HG03575 (cell line): Measurements from ENCODE around the gene HSPA1A.
A peak's percentile ranks its signal among the peaks of the same experiment; 100 is the strongest.
"Not testable (repeated sequence)": the region's sequence is repeated elsewhere in the genome, so short reads cannot be mapped to it uniquely, and the experiment has no call there.

ENCODE experiments used
- ATAC-seq: cut with Tn5 transposase; IDR thresholded peaks from one replicate; pipeline ENCODE4 v1.9.1; 2021; ENCODE audit not compliant: unreplicated experiment, insufficient number of reproducible peaks, low FRiP score; ENCODE audit errors: extremely low read depth

The HSPA1A gene

GRCh38 chr6:31857774-31858173 lies 42.4 kb downstream of the HSPA1A start:
- not testable (repeated sequence) for ATAC-seq

DNA sequence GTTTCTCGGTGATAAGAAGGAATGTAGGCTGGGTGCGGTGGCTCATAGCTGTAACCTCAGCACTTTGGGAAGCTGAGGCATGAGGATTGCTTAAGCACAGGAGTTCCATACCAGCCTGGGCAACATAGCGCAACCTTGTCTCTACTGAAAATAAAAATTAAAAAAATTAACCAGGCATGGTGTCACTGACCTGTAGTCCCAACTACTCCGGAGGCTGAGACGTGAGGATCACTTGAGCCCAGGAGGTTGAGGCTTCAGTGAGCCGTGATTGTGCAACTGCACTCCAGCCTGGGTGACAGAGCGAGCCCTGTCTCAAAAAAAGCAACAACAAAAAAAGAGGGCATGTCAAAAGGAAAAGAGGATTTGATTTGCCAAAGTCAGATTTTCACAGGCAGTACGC lies 43.4 kb downstream of the HSPA1A start:
- no peak for ATAC-seq

DNA sequence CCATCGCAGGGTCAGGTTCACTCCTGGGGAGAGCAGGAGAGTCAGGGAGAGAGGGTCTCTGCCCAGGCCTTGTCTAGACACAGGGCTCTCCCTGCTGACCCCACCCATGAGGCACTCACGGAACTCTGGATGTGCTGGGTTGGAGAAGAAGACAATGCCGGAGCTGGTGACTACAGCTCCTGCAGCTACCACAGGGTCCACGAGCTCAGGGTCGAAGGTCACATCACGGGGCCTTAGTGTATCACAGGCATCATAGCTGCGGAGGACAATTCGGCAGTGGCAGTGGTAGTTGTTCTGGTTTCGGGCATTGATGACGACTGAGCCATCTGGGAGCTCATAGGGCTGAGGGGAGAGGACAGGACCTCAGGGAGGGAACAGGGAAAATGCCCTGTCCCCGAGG lies 44.6 kb downstream of the HSPA1A start:
- no peak for ATAC-seq

- ATAC-seq: no peak
Measured at GRCh38 chr6:31860349-31860748, 45.0 kb downstream of the HSPA1A start.

DNA sequence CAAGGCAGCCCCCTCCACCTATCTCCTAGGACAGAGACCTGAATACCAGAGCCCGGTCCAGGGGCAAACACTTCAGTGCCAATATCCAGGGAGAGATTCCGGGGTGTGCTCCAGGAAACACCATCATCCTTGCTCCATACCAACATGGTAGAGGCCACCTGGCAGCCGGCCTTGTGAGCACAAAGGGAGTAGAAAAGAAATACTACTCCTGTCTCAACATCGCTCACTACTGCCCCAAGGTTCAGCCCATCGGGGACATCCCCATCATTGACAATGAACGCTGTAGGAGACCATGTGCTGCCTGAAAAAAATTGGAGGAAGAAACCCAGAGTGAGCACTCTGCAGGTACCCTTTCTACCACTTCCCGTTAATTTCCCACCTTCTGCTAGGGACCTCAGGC lies 45.8 kb downstream of the HSPA1A start:
- no peak for ATAC-seq

GRCh38 chr6:31861919-31862343 lies 46.6 kb downstream of the HSPA1A start:
- no peak for ATAC-seq

DNA sequence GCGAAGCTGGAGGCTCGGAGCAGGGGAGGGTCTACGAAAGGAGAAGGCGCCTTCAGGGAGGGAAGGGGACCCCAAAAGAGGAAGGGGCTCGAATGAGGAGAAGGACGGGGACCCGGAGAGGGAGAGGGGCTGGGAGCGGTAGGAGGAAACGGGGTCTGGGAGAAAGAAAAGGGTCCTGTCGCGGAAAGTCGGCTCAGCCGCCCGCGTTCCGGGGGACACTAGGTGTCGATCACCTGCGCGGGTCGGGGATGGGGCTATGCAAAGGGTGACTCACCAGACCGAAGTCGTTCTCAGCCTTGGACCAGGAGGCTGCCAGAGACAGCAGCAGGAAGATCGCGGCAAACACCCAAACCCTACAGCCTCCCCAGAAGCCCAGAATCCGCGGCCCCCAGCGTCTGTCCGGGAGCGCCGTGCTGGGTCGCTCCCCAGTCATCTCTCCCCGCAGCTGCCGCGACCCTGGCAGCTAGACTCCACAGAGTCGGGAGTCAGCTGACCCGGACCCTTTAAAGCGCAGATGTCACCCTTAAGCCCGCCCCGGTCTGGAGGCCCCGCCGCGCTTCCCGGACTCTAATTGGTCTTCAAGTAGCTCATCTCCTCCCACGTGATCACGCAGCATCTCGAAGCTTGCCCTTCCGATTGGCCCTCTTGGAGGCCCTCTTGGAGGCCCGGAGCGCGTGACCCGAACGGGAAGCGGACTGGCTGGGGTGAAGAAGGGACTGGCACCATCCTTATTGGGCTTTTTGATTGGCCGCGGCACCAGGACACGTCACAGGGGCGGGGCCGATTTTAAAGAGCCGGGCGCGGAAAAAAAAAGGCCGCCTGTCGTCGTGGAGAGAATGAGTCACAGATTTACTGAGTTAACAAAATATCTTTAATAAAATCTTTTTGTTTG lies 47.2 kb downstream of the HSPA1A start, which contains the start of gene NEU1:
Gene NEU1 (minus strand): TSS at position 478 of the 892 bp plus-strand sequence. CDS start 45 bp downstream, at position 433.
- ATAC-seq: peak; percentile 73

GRCh38 chr6:31864123-31864562 lies 48.8 kb downstream of the HSPA1A start:
- ATAC-seq: not testable (repeated sequence)

DNA sequence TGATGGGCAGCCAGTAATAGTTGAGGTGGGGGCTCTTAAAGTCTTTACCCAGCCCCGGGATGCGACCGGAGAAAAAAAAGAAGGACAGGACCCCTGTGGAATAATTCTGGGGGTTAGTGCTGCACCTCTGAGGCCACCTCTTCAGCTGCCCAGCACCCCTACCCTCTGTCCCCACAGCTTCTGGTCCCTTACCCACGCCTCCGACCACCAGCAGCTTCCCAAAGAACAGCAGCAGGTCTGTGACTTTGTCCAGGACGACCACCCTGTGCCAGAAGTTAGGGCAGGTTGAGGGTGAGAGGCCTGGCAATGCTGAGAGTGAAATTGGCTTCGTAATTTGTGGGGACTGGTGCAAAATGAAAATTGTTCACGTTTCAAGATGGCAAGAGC lies 49.5 kb downstream of the HSPA1A start:
- no peak for ATAC-seq

GRCh38 chr6:31865205-31866118 lies 50.1 kb downstream of the HSPA1A start:
- no peak for ATAC-seq
